Chondrocyte (in vitro differentiated cells): Measurements from ENCODE around the gene JARID2. TPM values are rescaled to one million over a fixed set of nuclear protein-coding genes. Genes with fewer than 3 reads are reported as not detected.

ENCODE experiments used
- DNase-seq: peaks from one replicate; pipeline ENCODE4 v3.0.0; 2021; ENCODE audit warnings: mixed read lengths, low spot score
- H3K27ac Mint-ChIP-seq: one replicate; pipeline ENCODE4 v1.8.0; 2021; ENCODE audit warnings: mild to moderate bottlenecking, moderate library complexity, mixed read lengths; ENCODE audit not compliant: unreplicated experiment
- H3K27me3 Mint-ChIP-seq: 2 replicates; pipeline ENCODE4 v1.8.0; 2021; ENCODE audit warnings: low read depth, mixed read lengths
- H3K36me3 Mint-ChIP-seq: 2 replicates; pipeline ENCODE4 v1.8.0; 2021; ENCODE audit warnings: low read depth, mixed read lengths
- H3K4me1 Mint-ChIP-seq: 2 replicates; pipeline ENCODE4 v1.8.0; 2021; ENCODE audit warnings: low read depth, mild to moderate bottlenecking, mixed read lengths
- H3K4me3 Mint-ChIP-seq: one replicate; pipeline ENCODE4 v1.8.0; 2021; ENCODE audit warnings: mild to moderate bottlenecking, moderate library complexity, mixed read lengths; ENCODE audit not compliant: unreplicated experiment
- H3K9me3 Mint-ChIP-seq: 2 replicates; pipeline ENCODE4 v1.8.0; 2021; ENCODE audit warnings: low read depth, mixed read lengths
- total RNA-seq: library from RNA; stranded (reverse); gene quantifications from 3 replicates; pipeline ENCODE4 v1.2.1, GENCODE V29; 2021
- TF ChIP-seq, protein P1 (sequence below): fragments of 200-600 bp; sonication (generic); IDR thresholded peaks from 2 replicates; pipeline ENCODE4 v1.5.0; 2021; ENCODE audit warnings: antibody characterized with exemption, mild to moderate bottlenecking, moderate library complexity

JARID2 gene
- total RNA-seq, 1 donor from 2014 or later: 9.9 TPM

DNA sequence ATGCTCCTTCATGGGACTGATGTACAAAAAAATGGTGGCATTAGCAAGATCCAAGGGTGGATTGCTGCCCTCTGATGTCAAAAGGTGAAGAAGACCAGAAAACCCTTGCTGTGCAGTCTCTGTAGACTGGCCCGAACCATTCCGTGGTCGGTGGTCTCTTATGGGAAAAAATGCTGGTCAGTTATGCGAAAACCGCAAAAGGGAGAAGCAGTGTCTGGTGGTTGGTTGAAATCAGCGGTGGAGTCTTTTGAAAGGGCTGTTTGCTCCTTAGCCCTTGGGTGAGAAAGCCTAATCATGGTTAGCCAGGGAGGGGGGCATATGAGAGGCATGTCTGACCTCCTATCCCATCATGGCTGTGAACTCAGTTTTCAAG, 308.8 kb downstream of the JARID2 start:
- no peaks in the 10 kb centered on the region for H3K27me3 Mint-ChIP-seq
- no peak for DNase-seq
- H3K36me3 Mint-ChIP-seq: no peaks in the 10 kb centered on the region
- H3K9me3 Mint-ChIP-seq: no peaks in the 10 kb centered on the region
- H3K4me3 Mint-ChIP-seq: no peak overlapping the region
- TF ChIP-seq, protein P1, sequence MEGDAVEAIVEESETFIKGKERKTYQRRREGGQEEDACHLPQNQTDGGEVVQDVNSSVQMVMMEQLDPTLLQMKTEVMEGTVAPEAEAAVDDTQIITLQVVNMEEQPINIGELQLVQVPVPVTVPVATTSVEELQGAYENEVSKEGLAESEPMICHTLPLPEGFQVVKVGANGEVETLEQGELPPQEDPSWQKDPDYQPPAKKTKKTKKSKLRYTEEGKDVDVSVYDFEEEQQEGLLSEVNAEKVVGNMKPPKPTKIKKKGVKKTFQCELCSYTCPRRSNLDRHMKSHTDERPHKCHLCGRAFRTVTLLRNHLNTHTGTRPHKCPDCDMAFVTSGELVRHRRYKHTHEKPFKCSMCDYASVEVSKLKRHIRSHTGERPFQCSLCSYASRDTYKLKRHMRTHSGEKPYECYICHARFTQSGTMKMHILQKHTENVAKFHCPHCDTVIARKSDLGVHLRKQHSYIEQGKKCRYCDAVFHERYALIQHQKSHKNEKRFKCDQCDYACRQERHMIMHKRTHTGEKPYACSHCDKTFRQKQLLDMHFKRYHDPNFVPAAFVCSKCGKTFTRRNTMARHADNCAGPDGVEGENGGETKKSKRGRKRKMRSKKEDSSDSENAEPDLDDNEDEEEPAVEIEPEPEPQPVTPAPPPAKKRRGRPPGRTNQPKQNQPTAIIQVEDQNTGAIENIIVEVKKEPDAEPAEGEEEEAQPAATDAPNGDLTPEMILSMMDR: no peak
- peaks cover 16% of the 10 kb centered on the region for H3K4me1 Mint-ChIP-seq
- no peak overlapping the region for H3K27ac Mint-ChIP-seq

DNA sequence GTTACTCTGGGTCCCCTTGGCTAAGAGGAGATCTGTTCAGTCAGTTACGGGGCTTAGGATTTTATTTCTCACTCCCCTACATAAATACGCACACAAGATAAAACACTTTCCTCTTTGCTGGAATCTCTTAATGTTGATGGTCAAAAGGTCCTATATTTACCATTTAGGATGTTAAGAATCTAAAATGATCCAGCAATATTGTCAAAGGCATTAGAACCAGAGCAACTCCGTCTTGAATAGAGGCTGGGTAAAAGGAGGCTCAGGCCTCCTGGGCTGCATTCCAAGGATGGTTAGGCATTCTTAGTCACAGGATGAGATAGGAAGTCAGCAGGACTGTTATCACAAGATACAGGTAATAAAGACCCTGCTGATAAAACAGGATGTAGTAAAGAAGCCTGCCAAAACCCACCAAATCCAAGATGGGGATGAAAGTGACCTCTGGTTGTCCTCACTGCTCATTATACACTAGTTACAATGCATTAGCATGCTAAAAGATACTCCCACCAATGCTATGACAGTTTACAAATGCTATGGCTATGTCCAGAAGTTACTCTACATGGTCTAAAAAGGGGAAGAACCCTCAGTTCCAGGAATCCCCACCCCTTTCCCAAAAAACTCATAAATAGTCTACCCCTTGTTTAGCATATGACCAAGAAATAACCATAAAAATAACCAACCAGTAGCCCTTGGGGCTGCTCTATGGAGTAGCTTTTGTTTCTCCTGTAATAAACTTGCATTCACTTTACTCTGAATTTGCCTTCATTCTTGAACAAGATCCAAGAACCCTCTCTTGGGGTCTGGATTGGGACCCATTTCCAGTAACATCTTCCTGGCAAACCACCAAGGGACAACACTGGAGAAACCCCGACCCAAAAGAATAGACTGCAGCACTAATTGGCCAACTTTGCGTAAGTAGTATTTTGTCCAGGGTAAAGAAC, 309.5 kb downstream of the JARID2 start:
- no peak for DNase-seq
- Mint-ChIP-seq H3K36me3 (no peaks in the 10 kb centered on the region), H3K27ac (no peak overlapping the region), H3K4me1 (peaks cover 16% of the 10 kb centered on the region), H3K4me3 (no peak overlapping the region), H3K27me3 (no peaks in the 10 kb centered on the region), H3K9me3 (no peaks in the 10 kb centered on the region)
- TF ChIP-seq, protein P1: no peak

DNA sequence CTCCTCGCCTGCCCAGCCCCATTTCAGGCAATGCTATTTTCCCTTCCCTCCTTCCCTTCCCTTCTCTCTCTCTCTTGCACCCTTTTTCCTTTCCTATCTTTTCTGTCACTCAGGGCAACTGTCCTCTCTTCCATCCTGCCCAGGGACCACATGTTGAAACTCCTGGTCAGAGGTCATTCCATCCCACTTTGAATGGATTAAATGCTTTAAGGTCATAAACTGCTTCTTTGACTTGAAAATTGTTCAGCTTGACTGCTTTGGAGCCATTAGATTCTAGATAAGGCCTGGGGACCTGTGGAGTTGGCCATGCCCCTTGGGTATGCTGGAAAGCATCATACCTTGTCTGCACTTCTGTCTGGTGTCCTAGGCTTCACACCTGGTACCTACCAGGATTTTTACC, 310.8 kb downstream of the JARID2 start:
- H3K27ac Mint-ChIP-seq: no peak overlapping the region
- no peak overlapping the region for H3K4me3 Mint-ChIP-seq
- H3K36me3 Mint-ChIP-seq: no peaks in the 10 kb centered on the region
- TF ChIP-seq, protein P1: no peak
- no peaks in the 10 kb centered on the region for H3K27me3 Mint-ChIP-seq
- DNase-seq: no peak
- H3K9me3 Mint-ChIP-seq: no peaks in the 10 kb centered on the region
- peaks cover 12% of the 10 kb centered on the region for H3K4me1 Mint-ChIP-seq

DNA sequence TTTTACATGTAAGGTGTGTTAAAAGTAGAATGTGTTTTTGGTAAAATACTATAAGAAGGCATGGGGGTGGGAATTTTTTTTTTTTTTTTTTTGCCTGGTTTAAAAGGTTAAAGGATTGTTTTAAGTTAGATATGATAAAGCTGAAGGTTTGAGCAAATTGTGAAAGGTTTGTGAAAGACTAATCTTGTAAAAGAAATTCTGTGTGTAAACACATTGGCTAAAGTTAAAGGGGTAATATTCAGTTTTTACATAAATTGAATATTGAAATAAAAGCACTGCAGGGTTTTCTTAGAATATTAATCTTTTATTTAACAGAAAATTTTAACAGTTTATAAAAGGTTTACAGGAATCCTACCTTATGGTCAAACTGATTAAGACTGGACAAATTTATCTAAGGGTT, 311.3 kb downstream of the JARID2 start:
- DNase-seq: no peak
- TF ChIP-seq, protein P1: no peak
- no peaks in the 10 kb centered on the region for H3K27me3 Mint-ChIP-seq
- H3K4me1 Mint-ChIP-seq: peaks cover 12% of the 10 kb centered on the region
- no peak overlapping the region for H3K4me3 Mint-ChIP-seq
- H3K36me3 Mint-ChIP-seq: no peaks in the 10 kb centered on the region
- no peaks in the 10 kb centered on the region for H3K9me3 Mint-ChIP-seq
- H3K27ac Mint-ChIP-seq: no peak overlapping the region

DNA sequence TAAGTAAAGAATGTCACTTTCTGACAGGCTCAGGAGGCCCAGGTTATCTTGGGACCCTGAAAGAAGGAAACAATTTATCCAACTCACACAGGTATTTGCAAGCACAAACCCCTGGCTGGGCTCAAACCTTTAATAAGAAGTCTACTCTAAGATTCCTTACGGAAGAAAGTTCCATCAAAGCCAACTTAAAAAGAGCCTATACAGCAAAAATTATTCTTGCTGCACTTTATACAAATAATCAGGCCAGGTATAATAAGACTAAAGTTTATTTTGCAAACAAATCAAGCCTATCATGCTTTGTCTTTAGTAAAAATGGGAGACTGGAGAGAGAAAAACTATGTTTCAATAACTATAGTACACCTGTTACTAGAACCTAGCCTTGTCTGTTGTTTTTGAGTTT, 314.8 kb downstream of the JARID2 start:
- TF ChIP-seq, protein P1: no peak
- Mint-ChIP-seq H3K27ac (no peak overlapping the region), H3K4me1 (no peaks in the 10 kb centered on the region), H3K36me3 (no peaks in the 10 kb centered on the region), H3K9me3 (no peaks in the 10 kb centered on the region), H3K4me3 (no peak overlapping the region), H3K27me3 (no peaks in the 10 kb centered on the region)
- DNase-seq: no peak
